ENCODE results near the gene TNFAIP3.

GRCh38 chr6:137919837-137920730, 53.0 kb downstream of the TNFAIP3 start:
- TF ChIP-seq CTCF (IDR thresholded peaks at IDR 0.05) = no peak
- TF ChIP-seq POLR2A (IDR thresholded peaks at IDR 0.05) = no peak

All from tibial nerve (tissue), 3 donors.